Activated T-cell treated with anti-CD3 and anti-CD28 coated beads for 48 hours (primary cell): Measurements from ENCODE around the gene COL6A6.

Experiments
- DNase-seq: peaks from one replicate; pipeline ENCODE4 v3.0.0-alpha.2; 2020; ENCODE audit warnings: low read depth

The COL6A6 gene

GRCh38 chr3:130516645-130517512 lies at the start of gene COL6A6:
Gene COL6A6 (plus strand): TSS chr3:130517177. CDS start chr3:130560365, 43,188 bp downstream.
- no peak for DNase-seq

GRCh38 chr3:130468311-130468710 lies 48.7 kb upstream of the COL6A6 start:
- DNase-seq: no peak

- DNase-seq: no peak
Observed at GRCh38 chr3:130470126-130470525, 46.9 kb upstream of the COL6A6 start.

- no peak for DNase-seq
Observed at GRCh38 chr3:130473416-130473815, 43.6 kb upstream of the COL6A6 start.

- no peak for DNase-seq
Observed at GRCh38 chr3:130480736-130481135, 36.2 kb upstream of the COL6A6 start.

- DNase-seq: no peak
Observed at GRCh38 chr3:130488288-130488687, 28.7 kb upstream of the COL6A6 start.

- no peak for DNase-seq
Observed at GRCh38 chr3:130488769-130489450, 28.1 kb upstream of the COL6A6 start.

- no peak for DNase-seq
Observed at GRCh38 chr3:130490241-130490640, 26.7 kb upstream of the COL6A6 start.

- DNase-seq: no peak
Observed at GRCh38 chr3:130491431-130491830, 25.5 kb upstream of the COL6A6 start.

GRCh38 chr3:130504701-130505100 lies 12.3 kb upstream of the COL6A6 start:
- no peak for DNase-seq

GRCh38 chr3:130506031-130506430 lies 10.9 kb upstream of the COL6A6 start:
- no peak for DNase-seq

GRCh38 chr3:130507746-130508145 lies 9.2 kb upstream of the COL6A6 start:
- DNase-seq: no peak

- DNase-seq: no peak
Observed at GRCh38 chr3:130509008-130509407, 8.0 kb upstream of the COL6A6 start.

GRCh38 chr3:130514681-130515080 lies 2.3 kb upstream of the COL6A6 start:
- no peak for DNase-seq

- DNase-seq: no peak
Observed at GRCh38 chr3:130515755-130516154, 1.2 kb upstream of the COL6A6 start.

- no peak for DNase-seq
Observed at GRCh38 chr3:130517602-130518001, 625 bp downstream of the COL6A6 start.

GRCh38 chr3:130519754-130520153 lies 2.8 kb downstream of the COL6A6 start:
- DNase-seq: no peak

GRCh38 chr3:130522399-130522798 lies 5.4 kb downstream of the COL6A6 start:
- DNase-seq: no peak

- no peak for DNase-seq
Observed at GRCh38 chr3:130527426-130527825, 10.4 kb downstream of the COL6A6 start.

- no peak for DNase-seq
Observed at GRCh38 chr3:130528120-130528519, 11.1 kb downstream of the COL6A6 start.

GRCh38 chr3:130529486-130530215 lies 12.7 kb downstream of the COL6A6 start:
- DNase-seq: no peak

- DNase-seq: no peak
Observed at GRCh38 chr3:130533247-130533646, 16.3 kb downstream of the COL6A6 start.
